ENCODE results near the gene RELB.

- TF ChIP-seq CTCF (IDR thresholded peaks at IDR 0.05) (no peak), MYC (IDR thresholded peaks at IDR 0.05; ENCODE audit: borderline replicate concordance, low read length) (no peak), RAD21 (conservative IDR thresholded peaks at IDR 0.05 in 1 of 2, IDR thresholded peaks at IDR 0.05 in 1 of 2) (no peak), RFX5 (IDR thresholded peaks at IDR 0.05) (no peak), HEYL (CRISPR knock-in tag; IDR thresholded peaks at IDR 0.05) (no peak), ATOH8 (CRISPR knock-in tag; IDR thresholded peaks at IDR 0.05; ENCODE audit: low read depth) (no peak), CBX2 (IDR thresholded peaks at IDR 0.05; ENCODE audit: borderline replicate concordance, low read depth) (no peak), CEBPB (IDR thresholded peaks at IDR 0.05) (no peak), MAX (IDR thresholded peaks at IDR 0.05) (no peak), NR3C1 (IDR thresholded peaks at IDR 0.05) (no peak)
Observed at GRCh38 chr19:45027371-45027770, 26.1 kb downstream of the RELB start.

Data from A549 (cell line).